ENCODE measurements around the gene CYTH3. TPM values are rescaled to one million over a fixed set of nuclear protein-coding genes. Genes with fewer than 3 reads are reported as not detected.

Gene CYTH3
- total RNA-seq, 1 experiment from 2014 or later, result 16.7 TPM

DNA sequence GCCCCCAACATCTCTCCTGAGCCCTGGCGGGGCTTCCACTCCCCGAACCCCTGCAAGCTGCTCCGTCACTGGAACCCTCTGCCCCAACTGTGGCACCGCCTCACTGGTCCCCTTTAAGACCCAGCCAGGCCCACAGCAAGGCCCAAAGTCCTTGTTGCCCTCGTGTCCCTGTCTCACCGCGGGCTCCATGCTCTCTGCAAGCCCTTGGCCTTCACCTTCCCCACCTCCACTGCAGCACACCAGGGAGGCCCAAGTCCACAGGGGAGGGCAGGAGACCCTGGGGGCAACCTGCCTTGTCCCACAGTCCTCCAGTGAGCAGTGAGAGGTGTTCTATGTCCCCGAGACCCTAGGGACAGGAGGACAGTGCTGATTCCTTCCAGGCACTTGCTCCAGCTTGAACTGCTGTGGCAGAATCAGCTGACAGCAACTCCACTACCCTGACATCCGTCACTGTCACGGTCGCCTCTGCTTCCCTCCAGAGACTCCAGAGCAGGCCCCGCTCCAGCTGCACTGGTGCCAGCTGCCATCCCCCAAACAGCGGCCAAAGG, 105.3 kb downstream of the CYTH3 start:
- H3K4me2 ChIP-seq (ENCODE audit: low read length), result no peak overlapping the region
- H4K20me1 ChIP-seq (ENCODE audit: insufficient read depth), result no peaks in the 10 kb centered on the region
- intact Hi-C loops (cut with micrococcal nuclease), result no loop called here
- H3K36me3 ChIP-seq (ENCODE audit: control insufficient read depth in 1 of 2, insufficient read depth in 2 of 2, low read length in 2 of 2), result peaks cover 0 to 2% of the 10 kb centered on the region in 2 experiments; a peak in 3 of 4 replicates
- H2AFZ ChIP-seq (ENCODE audit: low read depth, low read length, poor library complexity, severe bottlenecking), result no peak overlapping the region
- H3K4me1 ChIP-seq (ENCODE audit: control insufficient read depth in 1 of 2, insufficient read depth in 2 of 2, low read length in 2 of 2), result no peaks in the 10 kb centered on the region
- TF ChIP-seq, protein P1, sequence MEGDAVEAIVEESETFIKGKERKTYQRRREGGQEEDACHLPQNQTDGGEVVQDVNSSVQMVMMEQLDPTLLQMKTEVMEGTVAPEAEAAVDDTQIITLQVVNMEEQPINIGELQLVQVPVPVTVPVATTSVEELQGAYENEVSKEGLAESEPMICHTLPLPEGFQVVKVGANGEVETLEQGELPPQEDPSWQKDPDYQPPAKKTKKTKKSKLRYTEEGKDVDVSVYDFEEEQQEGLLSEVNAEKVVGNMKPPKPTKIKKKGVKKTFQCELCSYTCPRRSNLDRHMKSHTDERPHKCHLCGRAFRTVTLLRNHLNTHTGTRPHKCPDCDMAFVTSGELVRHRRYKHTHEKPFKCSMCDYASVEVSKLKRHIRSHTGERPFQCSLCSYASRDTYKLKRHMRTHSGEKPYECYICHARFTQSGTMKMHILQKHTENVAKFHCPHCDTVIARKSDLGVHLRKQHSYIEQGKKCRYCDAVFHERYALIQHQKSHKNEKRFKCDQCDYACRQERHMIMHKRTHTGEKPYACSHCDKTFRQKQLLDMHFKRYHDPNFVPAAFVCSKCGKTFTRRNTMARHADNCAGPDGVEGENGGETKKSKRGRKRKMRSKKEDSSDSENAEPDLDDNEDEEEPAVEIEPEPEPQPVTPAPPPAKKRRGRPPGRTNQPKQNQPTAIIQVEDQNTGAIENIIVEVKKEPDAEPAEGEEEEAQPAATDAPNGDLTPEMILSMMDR (IDR thresholded peaks at IDR 0.05 in 2 of 3, conservative IDR thresholded peaks at IDR 0.05 in 1 of 3; ENCODE audit: borderline replicate concordance in 1 of 3, insufficient read depth in 1 of 3, low read depth in 2 of 3, low read length in 2 of 3), result no peak
- no peak for TF ChIP-seq POLR2AphosphoS5 (IDR thresholded peaks at IDR 0.05; ENCODE audit: low read depth, low read length)
- TF ChIP-seq EZH2phosphoT487 (IDR thresholded peaks at IDR 0.05; ENCODE audit: borderline replicate concordance), result no peak
- TF ChIP-seq EZH2 (IDR thresholded peaks at IDR 0.05), result no peak
- TF ChIP-seq ZNF274 (IDR thresholded peaks at IDR 0.05; ENCODE audit: low read depth, low read length), result no peak
- no peak for TF ChIP-seq JUND (IDR thresholded peaks at IDR 0.05)
- TF ChIP-seq ZFX (IDR thresholded peaks at IDR 0.05), result no peak
- TF ChIP-seq, protein P2, sequence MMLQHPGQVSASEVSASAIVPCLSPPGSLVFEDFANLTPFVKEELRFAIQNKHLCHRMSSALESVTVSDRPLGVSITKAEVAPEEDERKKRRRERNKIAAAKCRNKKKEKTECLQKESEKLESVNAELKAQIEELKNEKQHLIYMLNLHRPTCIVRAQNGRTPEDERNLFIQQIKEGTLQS (IDR thresholded peaks at IDR 0.05), result no peak
- no peak for TF ChIP-seq SP1 (IDR thresholded peaks at IDR 0.05; ENCODE audit: low read depth)
- TF ChIP-seq YY1 (IDR thresholded peaks at IDR 0.05; ENCODE audit: extremely low read depth, insufficient replicate concordance, low read depth, low read length), result no peak
- TF ChIP-seq POLR2A (IDR thresholded peaks at IDR 0.05; ENCODE audit: borderline replicate concordance, extremely low read depth, insufficient read depth, insufficient read length), result no peak
- TF ChIP-seq, protein P3, sequence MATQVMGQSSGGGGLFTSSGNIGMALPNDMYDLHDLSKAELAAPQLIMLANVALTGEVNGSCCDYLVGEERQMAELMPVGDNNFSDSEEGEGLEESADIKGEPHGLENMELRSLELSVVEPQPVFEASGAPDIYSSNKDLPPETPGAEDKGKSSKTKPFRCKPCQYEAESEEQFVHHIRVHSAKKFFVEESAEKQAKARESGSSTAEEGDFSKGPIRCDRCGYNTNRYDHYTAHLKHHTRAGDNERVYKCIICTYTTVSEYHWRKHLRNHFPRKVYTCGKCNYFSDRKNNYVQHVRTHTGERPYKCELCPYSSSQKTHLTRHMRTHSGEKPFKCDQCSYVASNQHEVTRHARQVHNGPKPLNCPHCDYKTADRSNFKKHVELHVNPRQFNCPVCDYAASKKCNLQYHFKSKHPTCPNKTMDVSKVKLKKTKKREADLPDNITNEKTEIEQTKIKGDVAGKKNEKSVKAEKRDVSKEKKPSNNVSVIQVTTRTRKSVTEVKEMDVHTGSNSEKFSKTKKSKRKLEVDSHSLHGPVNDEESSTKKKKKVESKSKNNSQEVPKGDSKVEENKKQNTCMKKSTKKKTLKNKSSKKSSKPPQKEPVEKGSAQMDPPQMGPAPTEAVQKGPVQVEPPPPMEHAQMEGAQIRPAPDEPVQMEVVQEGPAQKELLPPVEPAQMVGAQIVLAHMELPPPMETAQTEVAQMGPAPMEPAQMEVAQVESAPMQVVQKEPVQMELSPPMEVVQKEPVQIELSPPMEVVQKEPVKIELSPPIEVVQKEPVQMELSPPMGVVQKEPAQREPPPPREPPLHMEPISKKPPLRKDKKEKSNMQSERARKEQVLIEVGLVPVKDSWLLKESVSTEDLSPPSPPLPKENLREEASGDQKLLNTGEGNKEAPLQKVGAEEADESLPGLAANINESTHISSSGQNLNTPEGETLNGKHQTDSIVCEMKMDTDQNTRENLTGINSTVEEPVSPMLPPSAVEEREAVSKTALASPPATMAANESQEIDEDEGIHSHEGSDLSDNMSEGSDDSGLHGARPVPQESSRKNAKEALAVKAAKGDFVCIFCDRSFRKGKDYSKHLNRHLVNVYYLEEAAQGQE (IDR thresholded peaks at IDR 0.05; ENCODE audit: low read depth), result no peak
- no peak for TF ChIP-seq FOSL1 (IDR thresholded peaks at IDR 0.05; ENCODE audit: low read depth)
- TF ChIP-seq, protein P4, sequence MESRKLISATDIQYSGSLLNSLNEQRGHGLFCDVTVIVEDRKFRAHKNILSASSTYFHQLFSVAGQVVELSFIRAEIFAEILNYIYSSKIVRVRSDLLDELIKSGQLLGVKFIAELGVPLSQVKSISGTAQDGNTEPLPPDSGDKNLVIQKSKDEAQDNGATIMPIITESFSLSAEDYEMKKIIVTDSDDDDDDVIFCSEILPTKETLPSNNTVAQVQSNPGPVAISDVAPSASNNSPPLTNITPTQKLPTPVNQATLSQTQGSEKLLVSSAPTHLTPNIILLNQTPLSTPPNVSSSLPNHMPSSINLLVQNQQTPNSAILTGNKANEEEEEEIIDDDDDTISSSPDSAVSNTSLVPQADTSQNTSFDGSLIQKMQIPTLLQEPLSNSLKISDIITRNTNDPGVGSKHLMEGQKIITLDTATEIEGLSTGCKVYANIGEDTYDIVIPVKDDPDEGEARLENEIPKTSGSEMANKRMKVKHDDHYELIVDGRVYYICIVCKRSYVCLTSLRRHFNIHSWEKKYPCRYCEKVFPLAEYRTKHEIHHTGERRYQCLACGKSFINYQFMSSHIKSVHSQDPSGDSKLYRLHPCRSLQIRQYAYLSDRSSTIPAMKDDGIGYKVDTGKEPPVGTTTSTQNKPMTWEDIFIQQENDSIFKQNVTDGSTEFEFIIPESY (IDR thresholded peaks at IDR 0.05; ENCODE audit: extremely low read depth, insufficient replicate concordance, low read length), result no peak
- TF ChIP-seq CBX3 (IDR thresholded peaks at IDR 0.05; ENCODE audit: low read depth), result no peak
- no peak for TF ChIP-seq ELF1 (IDR thresholded peaks at IDR 0.05; ENCODE audit: borderline replicate concordance, low read depth)
- no peak for TF ChIP-seq EGR1 (IDR thresholded peaks at IDR 0.05; ENCODE audit: low read depth)
- TF ChIP-seq CEBPB (IDR thresholded peaks at IDR 0.05; ENCODE audit: low read depth), result no peak
- TF ChIP-seq TCF7L2 (IDR thresholded peaks at IDR 0.05; ENCODE audit: borderline replicate concordance, extremely low read depth, insufficient read depth, insufficient read length), result no peak
- TF ChIP-seq SIN3A (IDR thresholded peaks at IDR 0.05; ENCODE audit: low read depth), result no peak
- no peak overlapping the region for H3K27ac ChIP-seq (ENCODE audit: low read depth, low read length)
- H3K79me2 ChIP-seq (ENCODE audit: insufficient read depth, low read length), result no peaks in the 10 kb centered on the region
- DNase-seq (ENCODE audit: low read depth, low spot score) (no peak), ATAC-seq (no peak)
- ChIA-PET POLR2A (no interaction called here), CTCF (interaction anchor here (0.5 kb wide), 1 partner anchor 265 kb away, joined by 4 read pairs; no protein-coding TSS in a partner anchor), RAD21 (ENCODE audit: low non-redundant PET in 1 of 2, low total read pairs in 2 of 2, uncharacterized antibody in 2 of 2, unreplicated experiment in 2 of 2) (no interaction called here)
- H3K27me3 ChIP-seq (ENCODE audit: insufficient read depth, low read length), result no peaks in the 10 kb centered on the region
- no peaks in the 10 kb centered on the region for H3K9me3 ChIP-seq (ENCODE audit: control insufficient read depth in 1 of 2, insufficient read depth in 1 of 2, low read depth in 1 of 2, low read length in 2 of 2)
- H3K9ac ChIP-seq (ENCODE audit: low read length), result no peak overlapping the region
- no TSS peak for BruUV-seq (replicated peaks)
- H3K9me2 ChIP-seq (ENCODE audit: insufficient read depth), result no peaks in the 10 kb centered on the region
- H3K4me3 ChIP-seq (replicated peaks in 1 of 2; ENCODE audit: low read depth in 1 of 2, low read length in 2 of 2), result no peak overlapping the region
